Measurements from ENCODE around the gene P4HA2.

P4HA2 gene

DNA sequence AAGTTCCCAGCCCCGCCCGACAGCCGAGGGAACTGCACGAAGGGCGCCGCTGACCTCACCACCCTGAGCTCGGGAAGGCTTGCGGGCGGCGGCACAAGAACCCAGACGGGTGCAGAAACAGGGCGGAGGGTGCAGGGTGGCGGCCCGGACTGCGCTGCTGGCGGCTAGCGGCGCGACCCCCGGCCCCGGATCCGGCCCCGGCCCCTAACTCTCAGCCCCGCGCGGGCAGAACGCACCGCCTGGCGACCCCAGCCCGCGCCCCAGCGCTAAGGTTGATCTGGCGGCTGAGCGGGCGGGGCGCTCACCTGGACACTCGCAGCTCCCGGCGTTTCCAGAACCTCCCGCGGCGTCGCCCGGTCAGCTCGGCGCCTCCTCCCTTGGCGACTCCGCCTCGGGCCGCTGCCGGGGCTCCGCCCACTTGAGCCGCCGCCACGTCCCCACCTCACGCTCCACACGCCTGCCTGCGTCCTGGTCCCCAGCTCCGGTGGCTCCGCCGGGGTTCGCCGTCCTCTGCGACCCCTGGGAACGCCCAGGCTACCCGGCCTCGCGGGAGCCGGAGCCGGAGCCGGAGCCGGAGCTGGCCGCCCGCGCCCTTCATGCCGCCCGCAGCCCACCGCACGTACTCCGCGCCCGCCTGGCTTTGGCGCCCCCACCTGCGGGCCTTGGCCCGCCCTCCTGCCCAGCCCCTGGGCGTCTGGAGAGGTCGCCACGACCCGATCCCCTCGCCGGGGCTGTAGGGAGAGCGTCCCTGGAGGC, at the start of gene P4HA2:
Gene P4HA2, minus strand, starts transcription at position 369 of the 756 bp plus-strand sequence. CDS start 9,227 bp downstream, outside the sequence.
- DNase-seq (ENCODE audit: low read depth, low spot score), result no peak

- DNase-seq (ENCODE audit: low read depth, low spot score), result no peak
Observed at GRCh38 chr5:132277256-132277655, 49.6 kb upstream of the P4HA2 start.

- no peak for DNase-seq (ENCODE audit: low read depth, low spot score)
Observed at GRCh38 chr5:132275367-132276220, 47.9 kb upstream of the P4HA2 start.

- DNase-seq (ENCODE audit: low read depth, low spot score), result no peak
Observed at GRCh38 chr5:132274050-132274792, 46.6 kb upstream of the P4HA2 start.

- DNase-seq (ENCODE audit: low read depth, low spot score), result no peak
Observed at GRCh38 chr5:132273631-132274030, 46.0 kb upstream of the P4HA2 start.

GRCh38 chr5:132272311-132273210, 44.9 kb upstream of the P4HA2 start:
- peak; percentile 55 for DNase-seq (ENCODE audit: low read depth, low spot score)

DNA sequence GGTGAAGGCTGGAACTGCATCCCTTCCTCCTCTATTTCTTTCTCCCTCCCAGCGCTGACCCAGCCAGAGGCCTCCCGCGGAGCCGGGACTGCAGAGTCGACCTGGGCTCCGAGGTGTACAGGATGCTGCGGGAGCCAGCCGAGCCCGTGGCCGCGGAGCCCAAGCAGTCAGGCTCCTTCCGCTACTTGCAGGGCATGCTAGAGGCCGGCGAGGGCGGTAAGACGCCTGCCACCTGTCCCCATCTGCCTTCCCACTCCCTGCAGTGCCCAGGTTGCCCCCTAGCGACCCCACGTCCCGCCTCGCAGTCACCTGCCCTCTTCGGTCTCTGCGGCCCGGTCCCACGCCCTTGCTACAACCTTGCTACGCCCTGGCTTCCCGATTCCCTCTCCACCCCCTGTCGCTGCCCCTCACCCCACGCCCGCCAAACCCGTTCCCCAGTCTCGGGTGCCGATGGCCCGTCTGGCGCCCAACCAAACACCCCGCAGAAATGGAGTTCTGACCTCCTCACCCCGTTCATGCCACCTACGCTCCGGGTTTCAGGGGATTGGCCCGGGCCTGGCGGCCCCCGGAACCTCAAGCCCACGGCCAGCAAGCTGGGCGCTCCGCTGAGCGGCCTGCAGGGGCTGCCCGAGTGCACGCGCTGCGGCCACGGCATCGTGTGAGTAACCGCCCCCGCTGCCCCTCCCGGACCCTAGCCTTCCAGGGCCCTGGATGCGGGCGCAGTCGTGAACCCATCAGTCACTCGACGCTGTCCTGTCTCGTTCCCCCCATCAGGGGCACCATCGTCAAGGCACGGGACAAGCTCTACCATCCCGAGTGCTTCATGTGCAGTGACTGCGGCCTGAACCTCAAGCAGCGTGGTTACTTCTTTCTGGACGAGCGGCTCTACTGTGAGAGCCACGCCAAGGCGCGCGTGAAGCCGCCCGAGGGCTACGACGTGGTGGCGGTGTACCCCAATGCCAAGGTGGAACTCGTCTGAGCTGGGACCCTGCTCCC, 43.9 kb upstream of the P4HA2 start:
- DNase-seq (ENCODE audit: low read depth, low spot score), result no peak

DNA sequence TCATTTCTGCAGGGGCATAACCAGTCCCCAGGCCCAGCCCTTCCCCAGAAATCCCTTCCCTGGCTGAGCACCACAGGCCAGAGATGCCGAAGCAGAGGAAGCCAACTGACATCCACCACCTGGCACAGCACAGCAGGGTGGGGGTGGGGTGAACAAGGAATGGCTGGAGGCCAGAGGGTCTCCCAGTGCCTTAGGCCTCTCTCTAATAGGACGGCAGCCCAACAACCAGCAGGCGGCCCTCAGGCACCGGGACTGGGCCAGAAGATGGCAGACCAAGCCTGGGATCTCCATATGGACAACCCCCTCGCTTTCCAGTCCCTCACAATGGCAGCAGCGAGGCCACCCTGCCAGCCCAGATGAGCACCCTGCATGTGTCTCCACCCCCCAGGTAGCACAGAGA, 43.1 kb upstream of the P4HA2 start:
- DNase-seq (ENCODE audit: low read depth, low spot score), result no peak

- DNase-seq (ENCODE audit: low read depth, low spot score), result no peak
Observed at GRCh38 chr5:132270335-132270665, 42.6 kb upstream of the P4HA2 start.

DNA sequence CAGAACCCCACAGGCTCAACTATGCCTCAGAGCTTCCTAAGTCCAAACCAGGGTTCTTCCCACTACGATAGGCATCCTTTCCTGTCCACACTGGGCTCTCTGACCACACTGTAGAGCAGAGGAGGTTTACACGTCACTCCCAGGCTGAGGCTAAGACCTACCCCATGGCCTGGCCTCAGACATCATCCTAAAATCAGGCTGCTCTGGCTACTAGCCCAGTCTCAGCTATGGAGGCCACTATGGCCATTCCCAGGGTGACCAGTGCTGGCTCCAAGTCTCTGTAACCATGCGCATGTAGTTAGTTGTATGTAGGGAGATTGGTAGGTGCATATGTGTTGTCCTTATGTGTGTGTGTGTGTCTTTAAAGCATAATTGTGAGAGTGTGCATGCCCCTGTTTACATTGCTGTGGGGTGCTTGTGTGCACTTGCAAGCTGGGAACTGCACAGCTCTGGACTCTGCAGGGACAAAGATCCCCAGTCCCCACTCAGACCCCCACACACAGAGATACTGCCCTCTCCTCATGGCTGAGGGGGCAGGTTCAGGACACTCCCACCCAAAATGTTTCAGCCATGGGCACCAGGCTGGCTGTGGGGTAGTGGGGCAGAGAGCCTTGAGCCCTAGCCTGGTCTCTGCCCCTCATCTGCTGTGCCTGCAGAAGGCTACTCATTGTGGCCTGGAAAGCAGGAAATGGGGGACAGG, 42.1 kb upstream of the P4HA2 start:
- no peak for DNase-seq (ENCODE audit: low read depth, low spot score)

DNA sequence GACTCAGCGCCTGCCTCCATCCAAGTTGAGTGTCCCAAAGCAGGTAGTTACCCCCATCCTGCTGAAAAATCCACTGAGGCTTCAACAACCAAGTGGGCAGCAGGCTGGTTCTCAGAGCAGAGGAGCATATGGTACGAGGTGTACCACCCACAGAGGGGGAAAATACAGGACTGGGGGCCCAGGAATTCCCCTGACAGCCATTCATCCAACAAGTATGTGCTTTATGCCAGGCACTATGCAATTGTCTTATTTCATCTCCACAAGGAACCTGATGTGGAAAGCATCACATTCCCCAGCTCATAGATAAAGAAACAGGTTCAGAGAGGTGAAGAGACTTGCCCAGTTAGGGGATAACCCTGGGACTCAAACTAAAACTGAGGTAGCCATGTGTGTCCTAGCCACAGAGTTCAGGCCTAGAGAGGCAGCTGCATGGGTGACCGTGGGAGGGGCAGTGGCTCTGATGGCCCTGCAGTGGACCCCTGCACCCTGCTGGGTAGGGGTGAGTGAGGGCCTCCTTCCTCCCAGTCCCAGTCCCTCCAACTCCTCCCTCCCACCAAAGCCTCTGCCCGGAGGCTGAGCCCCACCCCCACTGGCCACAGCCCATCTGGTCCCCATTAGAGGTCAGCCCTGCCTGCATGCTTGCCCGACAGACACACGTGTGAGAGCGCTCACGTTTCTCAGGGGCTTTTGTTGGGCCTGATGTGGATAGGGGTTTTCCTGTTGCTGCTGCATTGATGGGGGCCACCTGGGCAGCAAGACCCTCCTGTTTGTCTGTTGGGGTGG, 41.3 kb upstream of the P4HA2 start:
- no peak for DNase-seq (ENCODE audit: low read depth, low spot score)

DNA sequence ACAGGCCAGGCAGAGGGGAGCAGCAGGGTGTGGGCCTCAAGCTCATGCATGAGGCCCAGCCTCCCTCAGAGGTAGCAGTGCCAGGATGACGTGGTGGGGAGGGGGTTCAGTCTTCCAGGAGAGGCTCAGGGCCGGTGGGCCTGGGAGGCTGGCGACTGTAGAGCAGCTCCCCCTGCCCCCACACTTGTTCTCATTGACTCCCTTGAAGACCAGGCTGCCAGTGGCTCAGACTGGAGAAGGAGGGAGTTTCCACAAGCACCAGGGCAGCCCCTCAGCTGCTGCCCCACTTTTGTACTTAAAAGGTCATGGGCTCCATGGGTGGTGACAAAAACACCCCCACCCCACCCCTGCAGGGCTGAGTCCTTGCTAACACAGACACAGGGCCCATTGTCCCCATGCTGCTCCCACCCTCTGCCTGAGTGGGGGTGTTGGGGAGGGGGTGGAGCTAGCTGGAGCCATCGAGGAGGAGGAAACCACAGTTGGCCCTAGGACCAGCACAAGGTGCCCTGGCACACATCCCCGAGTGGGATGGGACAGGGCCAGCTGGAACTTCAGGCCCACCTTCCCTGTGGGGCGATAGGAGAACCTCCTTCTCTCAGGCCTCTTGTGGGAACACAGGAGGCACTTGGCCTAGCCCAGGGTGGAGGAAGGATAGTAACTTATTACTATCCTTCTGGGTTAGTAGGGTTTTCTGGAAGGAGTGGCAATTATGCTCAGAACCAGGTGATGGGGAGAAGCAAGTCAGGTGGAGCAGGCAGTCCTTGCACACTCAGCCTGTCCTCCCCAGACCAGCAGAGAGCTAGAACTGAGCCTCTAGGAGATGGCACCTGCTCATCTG, 40.5 kb upstream of the P4HA2 start:
- no peak for DNase-seq (ENCODE audit: low read depth, low spot score)

DNA sequence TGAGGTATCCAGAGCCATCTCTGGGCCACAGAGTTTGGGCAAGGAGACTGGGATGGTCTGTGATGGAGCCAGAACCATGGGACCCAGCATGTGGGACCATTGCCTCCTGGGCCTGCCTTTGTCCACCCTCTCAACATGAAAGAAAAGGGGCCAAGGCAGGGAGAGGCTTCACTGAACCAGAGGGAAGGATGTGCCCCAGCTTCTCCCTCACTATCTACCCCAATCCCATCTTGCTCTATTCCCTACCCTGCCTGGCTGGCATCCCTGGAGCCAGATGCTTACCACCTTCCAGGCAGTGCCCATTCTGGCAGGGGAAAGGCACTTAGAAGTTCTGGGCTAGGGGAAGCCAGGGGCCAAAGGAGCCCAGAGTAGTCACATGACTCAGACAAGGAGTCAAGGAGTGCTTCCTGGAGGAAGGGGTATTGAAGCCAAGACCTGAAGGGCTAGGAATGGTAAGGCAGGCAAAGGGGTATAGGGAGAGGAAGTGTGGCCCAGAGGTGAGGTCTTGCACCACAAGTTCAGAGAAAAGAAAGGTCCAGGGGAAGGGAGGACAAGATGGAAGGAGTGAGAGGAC, 39.6 kb upstream of the P4HA2 start:
- DNase-seq (ENCODE audit: low read depth, low spot score), result no peak

DNA sequence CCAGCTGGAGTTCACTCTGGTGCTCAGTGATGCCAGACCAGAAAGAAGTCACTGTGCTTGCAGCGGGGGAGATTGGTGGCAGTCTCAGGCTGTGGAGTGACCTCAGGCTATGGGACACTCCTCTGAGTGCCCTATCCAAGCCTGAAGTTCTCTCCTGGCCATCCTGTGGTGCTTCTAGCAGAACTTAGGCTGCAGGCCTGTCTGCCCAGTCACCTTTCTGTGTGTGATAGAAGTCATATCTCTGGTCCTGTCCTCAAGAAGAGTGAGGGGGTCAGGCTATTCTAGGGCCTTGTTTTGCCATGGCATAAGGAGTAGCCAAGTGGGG, 39.1 kb upstream of the P4HA2 start:
- no peak for DNase-seq (ENCODE audit: low read depth, low spot score)

DNA sequence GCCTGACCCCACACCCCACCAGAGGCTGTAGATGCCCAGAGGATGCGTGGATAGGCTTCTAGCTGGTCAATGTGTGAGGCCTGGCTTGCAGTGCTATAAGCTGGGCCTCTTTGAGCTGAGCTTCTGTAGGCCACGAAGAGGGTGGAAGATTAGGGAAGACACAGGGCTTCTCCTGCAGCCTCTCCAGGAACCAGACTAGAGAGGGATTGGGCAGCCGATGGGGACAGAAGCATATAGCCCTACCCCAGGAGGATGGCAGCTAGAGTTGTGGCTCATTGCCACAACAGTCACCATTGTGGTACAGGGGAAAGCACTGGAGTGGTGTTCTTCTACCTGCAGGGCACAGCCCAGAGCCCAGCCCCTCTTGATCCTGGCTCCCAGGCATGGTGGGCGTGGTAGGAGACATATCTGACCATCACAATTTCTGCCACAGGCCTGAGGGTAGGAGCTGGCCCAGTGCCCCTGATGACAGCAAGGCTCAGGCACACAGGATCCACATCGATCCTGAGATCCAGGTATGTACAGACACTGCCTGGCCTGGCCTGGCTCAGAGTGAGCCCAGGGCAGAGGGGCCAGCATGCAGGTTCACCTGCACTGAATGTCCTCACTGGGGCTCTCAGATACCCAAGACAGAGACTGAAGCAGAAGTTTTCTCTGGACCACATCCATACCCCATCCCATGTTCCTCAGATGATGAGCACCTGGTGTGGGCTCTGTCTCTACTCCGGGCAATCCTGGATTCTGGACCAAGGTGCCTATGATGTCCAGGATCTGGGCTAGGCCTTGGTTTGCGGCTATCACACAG, 38.6 kb upstream of the P4HA2 start:
- DNase-seq (ENCODE audit: low read depth, low spot score), result no peak

GRCh38 chr5:132265336-132266030, 37.8 kb upstream of the P4HA2 start:
- DNase-seq (ENCODE audit: low read depth, low spot score), result no peak

Measured in activated naive CD8-positive, alpha-beta T cell treated with anti-CD3 and anti-CD28 coated beads, Interleukin-2, amount 50 U/mL, for 16 hours (primary cell).